HepG2 (cell line): ENCODE results near the gene COL9A2.
"Not testable (repeated sequence)": the region's sequence is repeated elsewhere in the genome, so short reads cannot be mapped to it uniquely, and the experiment has no call there.

ENCODE experiments used
- NFIC ChIP-seq: IDR thresholded peaks from 2 replicates; pipeline ENCODE4 v1.6.1; 2012; ENCODE audit warnings: mild to moderate bottlenecking, low read length, inconsistent platforms
- SIN3A ChIP-seq: IDR thresholded peaks from 2 replicates; pipeline ENCODE4 v1.6.1; 2011; ENCODE audit warnings: low read depth, mild to moderate bottlenecking, control low read depth, low read length, borderline replicate concordance
- TF ChIP-seq, protein P1 (sequence below): sonication (generic); formaldehyde crosslinking; IDR thresholded peaks from 2 replicates; pipeline ENCODE4 v1.5.0; 2020; ENCODE audit warnings: mild to moderate bottlenecking, missing genetic modification reagents, moderate library complexity

DNA sequence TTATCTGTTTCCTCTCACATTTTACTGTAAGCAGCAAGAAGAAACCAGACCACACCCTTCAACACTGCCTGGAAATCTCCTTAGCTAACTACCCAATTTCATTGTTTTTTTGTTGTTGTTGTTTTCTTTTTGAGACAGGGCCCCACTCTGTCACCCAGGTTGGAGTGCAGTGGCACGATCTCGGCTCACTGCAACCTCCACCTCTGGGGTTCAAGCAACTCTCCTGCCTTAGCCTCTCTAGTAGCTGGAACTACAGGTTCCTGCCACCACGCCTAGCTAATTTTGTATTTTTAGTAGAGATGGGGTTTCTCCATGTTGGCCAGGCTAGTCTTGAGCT, 25.3 kb upstream of the COL9A2 start:
- TF ChIP-seq, protein P1, sequence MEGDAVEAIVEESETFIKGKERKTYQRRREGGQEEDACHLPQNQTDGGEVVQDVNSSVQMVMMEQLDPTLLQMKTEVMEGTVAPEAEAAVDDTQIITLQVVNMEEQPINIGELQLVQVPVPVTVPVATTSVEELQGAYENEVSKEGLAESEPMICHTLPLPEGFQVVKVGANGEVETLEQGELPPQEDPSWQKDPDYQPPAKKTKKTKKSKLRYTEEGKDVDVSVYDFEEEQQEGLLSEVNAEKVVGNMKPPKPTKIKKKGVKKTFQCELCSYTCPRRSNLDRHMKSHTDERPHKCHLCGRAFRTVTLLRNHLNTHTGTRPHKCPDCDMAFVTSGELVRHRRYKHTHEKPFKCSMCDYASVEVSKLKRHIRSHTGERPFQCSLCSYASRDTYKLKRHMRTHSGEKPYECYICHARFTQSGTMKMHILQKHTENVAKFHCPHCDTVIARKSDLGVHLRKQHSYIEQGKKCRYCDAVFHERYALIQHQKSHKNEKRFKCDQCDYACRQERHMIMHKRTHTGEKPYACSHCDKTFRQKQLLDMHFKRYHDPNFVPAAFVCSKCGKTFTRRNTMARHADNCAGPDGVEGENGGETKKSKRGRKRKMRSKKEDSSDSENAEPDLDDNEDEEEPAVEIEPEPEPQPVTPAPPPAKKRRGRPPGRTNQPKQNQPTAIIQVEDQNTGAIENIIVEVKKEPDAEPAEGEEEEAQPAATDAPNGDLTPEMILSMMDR (CRISPR knock-in tag), result not testable (repeated sequence)
- not testable (repeated sequence) for TF ChIP-seq SIN3A, NFIC
